Subcutaneous adipose tissue (tissue), 4 donors: Measurements from ENCODE around the gene PTP4A2. TPM values are rescaled to one million over a fixed set of nuclear protein-coding genes. Genes with fewer than 3 reads are reported as not detected.

Experiments used
- total RNA-seq, 4 donors: library from RNA; depleted of rRNA; stranded (reverse); fragments of >200 nt; gene quantifications; one replicate each; pipeline ENCODE4 v1.1.0, GENCODE V29; 2016
- TF ChIP-seq, protein P1 (sequence below): fragments of 450-650 bp; IDR thresholded peaks from one replicate; pipeline ENCODE4 v1.5.1; 2016; ENCODE audit warnings: low read depth, mild to moderate bottlenecking, control low read depth, antibody characterized with exemption, moderate library complexity

PTP4A2 gene
- total RNA-seq = 100 to 1,000 TPM; 223 to 778 (median 268) TPM

DNA sequence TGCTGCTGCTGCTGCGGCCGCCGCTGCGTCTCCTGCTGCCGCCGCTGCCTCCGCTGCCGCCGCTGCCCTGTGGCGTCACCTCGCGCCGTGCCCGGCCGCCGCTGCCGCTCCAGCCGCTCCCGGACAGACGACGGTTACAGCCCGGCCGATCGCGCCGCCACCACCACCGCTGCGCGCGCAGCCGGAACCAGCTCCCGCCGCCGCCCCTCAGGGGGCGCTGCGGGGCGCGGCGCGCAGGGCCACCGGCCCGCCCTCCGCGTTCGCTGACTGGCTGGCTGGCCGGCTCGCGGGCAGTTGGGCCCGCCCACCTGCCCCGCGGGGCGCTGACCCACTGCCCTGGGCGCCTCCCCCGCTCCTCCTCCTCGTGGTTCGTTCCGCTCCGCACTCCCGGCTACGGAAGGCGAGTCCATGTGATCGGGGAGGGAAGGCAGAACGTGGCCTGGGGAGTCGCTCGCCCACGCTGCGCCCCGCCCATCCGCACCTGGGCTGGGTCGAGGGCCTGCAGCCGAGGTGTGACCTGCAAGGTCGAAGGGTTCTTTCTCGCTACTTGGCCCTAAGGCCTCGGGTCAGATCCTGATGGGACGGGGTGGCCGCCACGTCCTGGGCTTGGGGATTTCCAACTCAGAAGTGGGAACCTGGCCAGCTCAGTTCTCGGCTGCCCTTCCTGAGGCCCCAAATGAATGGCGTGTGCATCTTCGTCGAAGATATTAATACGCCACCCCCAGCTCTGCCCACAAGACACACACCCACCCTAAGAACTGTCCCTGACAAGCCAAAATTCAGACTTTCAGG lies at the start of gene PTP4A2:
TSS of gene PTP4A2 (minus strand) at position 185 of the 792 bp plus-strand sequence. CDS start 19,303 bp downstream, outside the sequence.
- TF ChIP-seq, protein P1, sequence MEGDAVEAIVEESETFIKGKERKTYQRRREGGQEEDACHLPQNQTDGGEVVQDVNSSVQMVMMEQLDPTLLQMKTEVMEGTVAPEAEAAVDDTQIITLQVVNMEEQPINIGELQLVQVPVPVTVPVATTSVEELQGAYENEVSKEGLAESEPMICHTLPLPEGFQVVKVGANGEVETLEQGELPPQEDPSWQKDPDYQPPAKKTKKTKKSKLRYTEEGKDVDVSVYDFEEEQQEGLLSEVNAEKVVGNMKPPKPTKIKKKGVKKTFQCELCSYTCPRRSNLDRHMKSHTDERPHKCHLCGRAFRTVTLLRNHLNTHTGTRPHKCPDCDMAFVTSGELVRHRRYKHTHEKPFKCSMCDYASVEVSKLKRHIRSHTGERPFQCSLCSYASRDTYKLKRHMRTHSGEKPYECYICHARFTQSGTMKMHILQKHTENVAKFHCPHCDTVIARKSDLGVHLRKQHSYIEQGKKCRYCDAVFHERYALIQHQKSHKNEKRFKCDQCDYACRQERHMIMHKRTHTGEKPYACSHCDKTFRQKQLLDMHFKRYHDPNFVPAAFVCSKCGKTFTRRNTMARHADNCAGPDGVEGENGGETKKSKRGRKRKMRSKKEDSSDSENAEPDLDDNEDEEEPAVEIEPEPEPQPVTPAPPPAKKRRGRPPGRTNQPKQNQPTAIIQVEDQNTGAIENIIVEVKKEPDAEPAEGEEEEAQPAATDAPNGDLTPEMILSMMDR = no peak

DNA sequence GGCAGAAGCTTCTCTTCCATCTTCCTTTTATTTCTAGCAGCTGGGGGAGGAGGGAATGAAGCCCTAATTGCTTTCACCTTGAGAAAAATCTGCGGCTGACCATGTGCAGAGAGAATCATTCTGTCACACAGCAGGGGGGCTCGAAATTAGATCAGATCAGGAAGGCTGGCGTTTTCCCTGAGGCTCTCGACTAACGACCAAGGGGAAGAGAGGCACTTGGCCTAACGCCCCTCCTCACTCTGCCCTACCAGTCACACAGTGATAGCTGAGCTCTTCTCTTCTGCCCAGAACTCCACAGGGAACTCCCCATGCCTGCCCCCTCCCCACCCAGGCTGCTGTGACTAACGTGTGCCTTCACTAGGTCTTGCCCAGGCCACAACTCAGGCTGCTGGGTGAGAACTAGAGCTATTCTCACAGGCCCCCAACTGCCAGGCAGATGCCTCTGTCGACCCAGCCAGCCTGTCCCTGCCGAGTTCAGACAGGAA lies 49.0 kb upstream of the PTP4A2 start:
- TF ChIP-seq, protein P1 = no peak

DNA sequence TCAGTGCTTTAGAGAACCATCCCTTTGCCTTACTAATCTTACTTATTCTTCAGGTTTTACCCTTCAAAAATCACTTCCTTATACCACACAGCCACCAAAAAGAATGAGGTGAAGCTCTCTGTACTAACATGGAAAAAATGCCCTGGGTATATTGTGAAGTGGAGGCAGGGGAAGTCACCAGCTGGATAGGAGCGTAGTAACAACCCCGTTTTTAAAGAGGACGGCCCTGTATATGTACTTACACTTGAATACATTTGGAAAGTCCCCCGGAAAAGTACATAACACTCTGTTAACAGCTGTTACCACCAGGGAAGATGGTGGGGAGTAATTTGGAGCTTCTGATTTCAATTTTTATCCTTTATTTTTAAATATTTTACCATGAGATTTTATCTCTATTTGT lies 47.3 kb upstream of the PTP4A2 start:
- TF ChIP-seq, protein P1 = no peak

DNA sequence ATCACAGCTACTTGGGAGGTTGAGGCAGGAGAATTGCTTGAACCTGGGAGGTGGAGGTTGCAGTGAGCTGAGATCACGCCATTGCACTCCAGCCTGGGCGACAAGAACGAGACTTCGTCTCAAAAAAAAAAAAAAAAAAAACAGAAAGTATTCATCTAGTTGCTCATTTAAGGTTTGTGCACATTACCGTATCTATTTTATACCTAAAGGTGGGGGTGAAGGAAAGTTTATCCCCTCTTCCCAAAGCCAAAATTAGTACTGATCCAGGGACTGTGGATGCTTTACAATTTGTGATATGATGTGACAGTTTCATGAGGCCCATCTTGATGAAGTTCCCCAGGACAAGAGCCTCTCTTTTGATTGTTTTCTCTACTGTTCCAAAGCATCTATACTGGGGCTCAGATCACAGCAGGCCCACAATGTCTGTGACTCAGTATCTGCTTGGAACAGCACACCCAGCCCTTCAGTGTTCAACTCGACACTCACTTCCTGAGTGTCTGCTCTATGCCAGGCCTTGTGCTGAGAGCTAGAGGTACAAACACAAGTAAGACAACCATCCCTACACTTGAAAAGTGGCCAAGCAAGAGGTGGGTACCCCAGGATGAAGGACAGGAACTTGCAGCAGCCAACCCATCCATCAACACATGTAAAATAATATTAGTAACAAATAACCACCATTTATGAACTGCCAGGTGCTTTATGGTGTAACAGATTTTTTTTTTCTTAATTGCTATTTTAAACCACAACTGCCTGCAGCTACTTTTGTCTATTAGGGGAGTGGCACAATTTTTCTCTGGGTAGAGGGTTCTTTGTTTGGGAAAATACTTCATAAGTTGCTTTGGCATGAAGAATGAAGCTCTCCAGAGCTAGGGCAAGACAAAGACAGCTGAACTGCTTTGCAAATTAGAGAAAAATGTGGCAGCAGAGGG lies 46.5 kb upstream of the PTP4A2 start:
- TF ChIP-seq, protein P1 = no peak

DNA sequence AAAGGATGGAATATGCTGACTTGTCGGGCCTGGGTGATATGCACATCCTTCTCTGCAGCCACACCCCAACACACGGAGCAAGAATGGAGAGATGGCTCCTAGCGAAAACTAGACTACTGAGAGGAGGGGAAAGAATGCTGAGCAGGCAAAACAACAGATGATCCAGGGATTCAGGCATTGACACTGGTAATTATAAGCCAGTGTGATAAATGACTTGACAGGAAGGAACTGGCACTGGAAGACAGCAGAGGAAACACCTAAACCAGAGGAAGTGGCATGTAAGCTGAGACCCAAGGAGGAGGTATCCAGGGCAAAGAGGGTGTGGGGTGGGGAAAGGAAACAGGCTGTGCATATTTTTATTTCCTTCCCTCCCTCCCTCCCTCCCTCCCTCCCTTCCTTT lies 43.8 kb upstream of the PTP4A2 start:
- TF ChIP-seq, protein P1 = no peak

DNA sequence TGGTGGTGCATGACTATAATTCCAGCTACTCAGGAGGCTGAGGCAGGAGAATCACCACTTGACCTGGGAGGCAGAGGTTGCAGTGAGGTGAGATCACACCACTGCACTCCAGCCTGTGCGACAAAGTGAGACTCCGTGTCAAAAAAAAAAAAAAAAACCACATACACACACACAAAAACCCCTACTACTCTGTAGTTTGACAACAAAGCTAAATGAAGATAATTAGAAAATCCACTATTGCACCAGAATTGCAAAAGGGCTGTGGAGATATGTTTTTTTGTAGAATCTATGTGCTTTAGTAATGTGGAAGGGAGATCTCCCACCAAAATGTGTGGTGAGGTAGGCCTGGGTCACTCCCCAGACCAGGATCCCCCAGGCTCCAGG lies 43.3 kb upstream of the PTP4A2 start:
- TF ChIP-seq, protein P1 = no peak
